Measurements from ENCODE around the gene GATA3. TPM values are rescaled to one million over a fixed set of nuclear protein-coding genes. Genes with fewer than 3 reads are reported as not detected.

GATA3 gene
- total and polyA plus RNA-seq, 2 experiments from 2014 or later: 2.4 to 15.4 TPM

DNA sequence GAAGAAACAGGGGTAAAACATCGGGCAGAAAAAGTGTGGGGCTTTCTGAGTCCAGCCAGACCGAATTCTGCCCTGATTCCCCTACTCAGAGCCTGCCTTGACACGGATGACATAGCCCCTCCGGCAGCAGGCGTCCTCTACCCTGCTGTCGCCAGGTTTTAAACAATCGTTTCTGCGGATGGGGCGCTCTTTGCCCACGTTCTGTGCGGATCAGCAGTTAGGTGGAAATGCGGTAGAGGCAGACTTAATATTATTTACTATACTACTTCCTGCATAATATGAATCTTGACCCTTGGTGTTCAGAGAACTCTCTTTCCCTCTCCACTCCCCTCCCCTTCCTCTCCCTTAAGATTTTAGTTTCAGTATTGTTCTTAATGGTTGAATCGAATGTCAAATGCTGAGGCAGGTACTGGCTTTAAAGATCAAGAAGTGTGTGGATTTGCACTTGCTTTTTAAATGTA is 2.4 kb downstream of the GATA3 start:
- H3K9me2 ChIP-seq (replicated peaks; ENCODE audit: insufficient read depth): no peaks in the 10 kb centered on the region
- peak overlapping the region; percentile 80 for H3K27ac ChIP-seq
- TF ChIP-seq EZH2phosphoT487 (IDR thresholded peaks at IDR 0.05; ENCODE audit: low read depth, severe bottlenecking, unreplicated experiment) (no peak), EZH2 (IDR thresholded peaks at IDR 0.05; ENCODE audit: borderline replicate concordance) (no peak)
- TF ChIP-seq, protein P1, sequence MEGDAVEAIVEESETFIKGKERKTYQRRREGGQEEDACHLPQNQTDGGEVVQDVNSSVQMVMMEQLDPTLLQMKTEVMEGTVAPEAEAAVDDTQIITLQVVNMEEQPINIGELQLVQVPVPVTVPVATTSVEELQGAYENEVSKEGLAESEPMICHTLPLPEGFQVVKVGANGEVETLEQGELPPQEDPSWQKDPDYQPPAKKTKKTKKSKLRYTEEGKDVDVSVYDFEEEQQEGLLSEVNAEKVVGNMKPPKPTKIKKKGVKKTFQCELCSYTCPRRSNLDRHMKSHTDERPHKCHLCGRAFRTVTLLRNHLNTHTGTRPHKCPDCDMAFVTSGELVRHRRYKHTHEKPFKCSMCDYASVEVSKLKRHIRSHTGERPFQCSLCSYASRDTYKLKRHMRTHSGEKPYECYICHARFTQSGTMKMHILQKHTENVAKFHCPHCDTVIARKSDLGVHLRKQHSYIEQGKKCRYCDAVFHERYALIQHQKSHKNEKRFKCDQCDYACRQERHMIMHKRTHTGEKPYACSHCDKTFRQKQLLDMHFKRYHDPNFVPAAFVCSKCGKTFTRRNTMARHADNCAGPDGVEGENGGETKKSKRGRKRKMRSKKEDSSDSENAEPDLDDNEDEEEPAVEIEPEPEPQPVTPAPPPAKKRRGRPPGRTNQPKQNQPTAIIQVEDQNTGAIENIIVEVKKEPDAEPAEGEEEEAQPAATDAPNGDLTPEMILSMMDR (IDR thresholded peaks at IDR 0.05; ENCODE audit: poor library complexity): no peak
- peaks cover 6% of the 10 kb centered on the region for H3K79me2 ChIP-seq
- peak overlapping the region; percentile 91 for H3K4me2 ChIP-seq
- no peak overlapping the region for H3K4me3 ChIP-seq
- H3K9me3 ChIP-seq (ENCODE audit: low read depth): no peaks in the 10 kb centered on the region
- H3K27me3 ChIP-seq: peaks cover 75% of the 10 kb centered on the region
- H3K36me3 ChIP-seq (replicated peaks; ENCODE audit: insufficient read depth, low read depth): no peaks in the 10 kb centered on the region
- H3K4me1 ChIP-seq (ENCODE audit: insufficient read depth): peaks cover 23% of the 10 kb centered on the region
- WGBS (ENCODE audit: low lambda C conversion rate, missing lambda C conversion rate): 22% methylated on average over 13 of the region's 13 CpGs
- H4K20me1 ChIP-seq (ENCODE audit: insufficient read depth, poor library complexity, severe bottlenecking): no peaks in the 10 kb centered on the region
- no peak for DNase-seq (ENCODE audit: low spot score)
- peak overlapping the region; percentile 33 for H2AFZ ChIP-seq

DNA sequence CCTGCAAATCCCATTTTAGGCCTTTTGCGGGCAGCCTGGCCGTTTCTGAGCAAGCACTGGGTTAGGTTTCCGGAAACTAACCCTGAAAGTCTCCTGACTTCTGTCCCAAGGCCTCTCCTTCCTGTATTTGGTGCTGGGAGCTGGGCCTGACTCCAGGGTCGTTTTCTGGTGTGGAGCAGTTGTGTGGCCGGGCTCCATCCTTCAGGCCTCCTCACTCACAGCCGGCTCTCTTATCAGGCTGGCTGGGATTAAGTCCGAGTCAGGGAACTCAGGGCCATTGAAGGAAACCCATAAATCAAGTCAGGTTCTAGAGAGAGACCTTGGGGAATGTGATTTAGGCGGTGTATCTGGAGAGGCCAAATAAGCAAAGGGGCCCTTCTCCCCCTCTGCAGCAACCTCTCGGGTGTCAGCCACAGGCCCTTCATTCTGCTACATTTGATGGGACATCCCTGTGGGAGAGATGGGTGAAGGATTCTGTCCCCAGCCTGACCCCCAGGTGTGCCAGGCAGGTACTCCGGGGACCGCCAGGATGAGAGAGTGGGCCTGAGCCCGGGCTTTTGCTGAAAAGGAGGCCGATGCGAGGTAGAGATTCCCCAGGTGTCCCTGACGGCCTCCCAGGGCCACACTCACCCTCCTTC is 3.3 kb downstream of the GATA3 start:
- DNase-seq (ENCODE audit: low spot score): peak; percentile 22
- peak overlapping the region; percentile 91 for H3K4me2 ChIP-seq
- TF ChIP-seq, protein P1 (IDR thresholded peaks at IDR 0.05; ENCODE audit: poor library complexity): no peak
- TF ChIP-seq EZH2phosphoT487 (IDR thresholded peaks at IDR 0.05; ENCODE audit: low read depth, severe bottlenecking, unreplicated experiment) (no peak), EZH2 (IDR thresholded peaks at IDR 0.05; ENCODE audit: borderline replicate concordance) (no peak)
- peaks cover 74% of the 10 kb centered on the region for H3K27me3 ChIP-seq
- peaks cover 23% of the 10 kb centered on the region for H3K4me1 ChIP-seq (ENCODE audit: insufficient read depth)
- 45% methylated on average over 15 of the region's 15 CpGs for WGBS (ENCODE audit: low lambda C conversion rate, missing lambda C conversion rate)
- no peaks in the 10 kb centered on the region for H3K36me3 ChIP-seq (replicated peaks; ENCODE audit: insufficient read depth, low read depth)
- H3K9me3 ChIP-seq (ENCODE audit: low read depth): no peaks in the 10 kb centered on the region
- no peak overlapping the region for H2AFZ ChIP-seq
- H3K27ac ChIP-seq: peak overlapping the region; percentile 36
- no peaks in the 10 kb centered on the region for H4K20me1 ChIP-seq (ENCODE audit: insufficient read depth, poor library complexity, severe bottlenecking)
- H3K79me2 ChIP-seq: peaks cover 6% of the 10 kb centered on the region
- H3K9me2 ChIP-seq (replicated peaks; ENCODE audit: insufficient read depth): no peaks in the 10 kb centered on the region
- H3K4me3 ChIP-seq: no peak overlapping the region

DNA sequence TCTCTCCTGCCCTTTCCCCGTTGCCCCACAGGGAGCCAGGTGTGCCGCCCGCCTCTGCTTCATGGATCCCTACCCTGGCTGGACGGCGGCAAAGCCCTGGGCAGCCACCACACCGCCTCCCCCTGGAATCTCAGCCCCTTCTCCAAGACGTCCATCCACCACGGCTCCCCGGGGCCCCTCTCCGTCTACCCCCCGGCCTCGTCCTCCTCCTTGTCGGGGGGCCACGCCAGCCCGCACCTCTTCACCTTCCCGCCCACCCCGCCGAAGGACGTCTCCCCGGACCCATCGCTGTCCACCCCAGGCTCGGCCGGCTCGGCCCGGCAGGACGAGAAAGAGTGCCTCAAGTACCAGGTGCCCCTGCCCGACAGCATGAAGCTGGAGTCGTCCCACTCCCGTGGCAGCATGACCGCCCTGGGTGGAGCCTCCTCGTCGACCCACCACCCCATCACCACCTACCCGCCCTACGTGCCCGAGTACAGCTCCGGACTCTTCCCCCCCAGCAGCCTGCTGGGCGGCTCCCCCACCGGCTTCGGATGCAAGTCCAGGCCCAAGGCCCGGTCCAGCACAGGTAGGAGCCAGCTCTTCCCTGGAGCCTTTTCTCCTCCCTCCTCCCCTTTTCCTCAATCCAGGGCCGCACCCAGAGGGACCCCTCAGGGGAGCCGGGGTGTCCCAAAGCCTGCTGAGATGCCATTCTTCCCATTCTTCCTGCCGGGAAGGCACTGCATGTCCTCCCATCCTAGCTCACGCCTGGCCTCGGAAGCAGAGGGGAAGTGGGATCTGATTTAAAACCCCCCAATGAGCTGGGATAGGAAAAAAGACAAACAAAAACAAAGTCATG is 4.0 kb downstream of the GATA3 start:
- 69% methylated on average over 31 of the region's 45 CpGs for WGBS (ENCODE audit: low lambda C conversion rate, missing lambda C conversion rate)
- TF ChIP-seq EZH2 (IDR thresholded peaks at IDR 0.05; ENCODE audit: borderline replicate concordance) (no peak), EZH2phosphoT487 (IDR thresholded peaks at IDR 0.05; ENCODE audit: low read depth, severe bottlenecking, unreplicated experiment) (no peak)
- TF ChIP-seq, protein P1 (IDR thresholded peaks at IDR 0.05; ENCODE audit: poor library complexity): no peak
- Histone ChIP-seq H3K27ac (no peak overlapping the region), H3K9me2 (replicated peaks; ENCODE audit: insufficient read depth) (no peaks in the 10 kb centered on the region), H4K20me1 (ENCODE audit: insufficient read depth, poor library complexity, severe bottlenecking) (no peaks in the 10 kb centered on the region), H3K79me2 (peaks cover 6% of the 10 kb centered on the region), H3K4me3 (no peak overlapping the region), H3K27me3 (peaks cover 77% of the 10 kb centered on the region), H2AFZ (no peak overlapping the region), H3K9me3 (ENCODE audit: low read depth) (no peaks in the 10 kb centered on the region), H3K4me2 (peak overlapping the region; percentile 70), H3K36me3 (replicated peaks; ENCODE audit: insufficient read depth, low read depth) (no peaks in the 10 kb centered on the region), H3K4me1 (ENCODE audit: insufficient read depth) (peaks cover 19% of the 10 kb centered on the region)
- no peak for DNase-seq (ENCODE audit: low spot score)

All from hepatocyte (in vitro differentiated cells).